Fibroblast of lung (primary cell): ENCODE measurements around the gene BAG3. TPM values are rescaled to one million over a fixed set of nuclear protein-coding genes. Genes with fewer than 3 reads are reported as not detected.

Experiments used
- DNase-seq, 2 donors: peaks; one replicate each; pipeline versions ENCODE4 v3.0.0 to v3.0.0-alpha.2; 2010; ENCODE audit warnings: low read depth in 2 of 2
- H2AFZ ChIP-seq: 2 replicates; pipeline ENCODE4 v1.5.1; 2012; ENCODE audit warnings: low read length, control low read depth, inconsistent platforms
- H3K27ac ChIP-seq: 2 replicates; pipeline ENCODE4 v1.5.1; 2011; ENCODE audit warnings: low read length, control low read depth; ENCODE audit not compliant: insufficient read depth
- H3K27me3 ChIP-seq: 2 replicates; pipeline ENCODE4 v1.5.1; 2011; ENCODE audit warnings: mild to moderate bottlenecking, low read length; ENCODE audit not compliant: control insufficient read depth, insufficient read depth
- H3K36me3 ChIP-seq: 2 replicates; pipeline ENCODE4 v1.5.1; 2011; ENCODE audit warnings: low read length; ENCODE audit not compliant: control insufficient read depth, insufficient read depth
- H3K4me1 ChIP-seq: 2 replicates; pipeline ENCODE4 v1.5.1; 2011; ENCODE audit warnings: low read length; ENCODE audit not compliant: control insufficient read depth, insufficient read depth; ENCODE audit errors: extremely low read depth
- H3K4me2 ChIP-seq: 2 replicates; pipeline ENCODE4 v1.5.1; 2011; ENCODE audit warnings: low read length, control low read depth; ENCODE audit not compliant: insufficient read depth; ENCODE audit errors: extremely low read depth
- H3K4me3 ChIP-seq, 4 experiments: fragments of 200-600 bp in 1 of 4; sonication (generic) in 1 of 4; replicated peaks in 1 of 4; 2 replicates each; pipeline ENCODE4 v1.5.1; 2011 to 2016; ENCODE audit warnings: low read length in 4 of 4, low read depth in 3 of 4, mild to moderate bottlenecking in 3 of 4, control low read depth in 2 of 4, inconsistent platforms in 1 of 4, mixed read lengths in 1 of 4; ENCODE audit not compliant: insufficient read depth in 1 of 4; ENCODE audit errors: control extremely low read depth in 1 of 4
- H3K79me2 ChIP-seq: 2 replicates; pipeline ENCODE4 v1.5.1; 2012; ENCODE audit warnings: mild to moderate bottlenecking, low read length, inconsistent platforms; ENCODE audit not compliant: control insufficient read depth, insufficient read depth
- H3K9ac ChIP-seq: 2 replicates; pipeline ENCODE4 v1.5.1; 2011; ENCODE audit warnings: mild to moderate bottlenecking, low read length, control low read depth; ENCODE audit not compliant: insufficient read depth
- H3K9me3 ChIP-seq: 2 replicates; pipeline ENCODE4 v1.5.1; 2012; ENCODE audit warnings: low read depth, low read length; ENCODE audit not compliant: control insufficient read depth, insufficient read depth
- H4K20me1 ChIP-seq: 2 replicates; pipeline ENCODE4 v1.5.1; 2011; ENCODE audit warnings: low read length; ENCODE audit not compliant: control insufficient read depth, insufficient read depth; ENCODE audit errors: extremely low read depth
- CTCF ChIP-seq, 2 donors: IDR thresholded peaks in 1 of 2; conservative IDR thresholded peaks in 1 of 2; 1 replicate in 1 of 2; 2 replicates in 1 of 2; pipeline ENCODE4 v1.5.1; 2011 to 2012; ENCODE audit warnings: low read length in 2 of 2, control low read depth in 1 of 2, inconsistent platforms in 1 of 2, low read depth in 1 of 2, mild to moderate bottlenecking in 1 of 2
- EZH2 ChIP-seq: IDR thresholded peaks from 2 replicates; pipeline ENCODE4 v1.5.1; 2012; ENCODE audit warnings: low read length, control low read depth, mild to moderate bottlenecking; ENCODE audit errors: missing control alignments
- polyA plus RNA-seq, 2 donors: library from polyadenylated mRNA; depleted of rRNA in 1 of 2; stranded (reverse) in 1 of 2; unstranded in 1 of 2; fragments of >200 nt; gene quantifications; 2 replicates each; pipeline ENCODE4 v1.2.1, GENCODE V29; 2011 to 2012; ENCODE audit warnings: missing spikeins in 1 of 2
- total RNA-seq: library from RNA; depleted of rRNA; stranded (reverse); fragments of >200 nt; gene quantifications from 2 replicates; pipeline ENCODE4 v1.2.1, GENCODE V29; 2014

BAG3 gene
- total and polyA plus RNA-seq, 2 donors (not counting 1 experiment from before 2014, with no cell fraction given) = 8.4 to 20.0 TPM

GRCh38 chr10:119724593-119725516, 73.7 kb downstream of the BAG3 start:
- DNase-seq = peak; percentile 36 to 49
- H3K9me3 ChIP-seq = no peaks in the 10 kb centered on the region
- H4K20me1 ChIP-seq = no peaks in the 10 kb centered on the region
- H3K27me3 ChIP-seq = no peaks in the 10 kb centered on the region
- no peak for TF ChIP-seq EZH2
- no peak for TF ChIP-seq CTCF (conservative IDR thresholded peaks at IDR 0.05 in 1 of 2, IDR thresholded peaks at IDR 0.05 in 1 of 2; ENCODE audit: low read depth in 1 of 2, low read length in 2 of 2)
- peak overlapping the region; percentile 89 for H2AFZ ChIP-seq
- H3K9ac ChIP-seq = peak overlapping the region; percentile 78
- H3K4me2 ChIP-seq = peak overlapping the region; percentile 94
- no peaks in the 10 kb centered on the region for H3K36me3 ChIP-seq
- H3K79me2 ChIP-seq = peaks cover 5% of the 10 kb centered on the region
- H3K4me3 ChIP-seq = peak overlapping the region; percentile 59 to 77 (median 68)
- peaks cover 8% of the 10 kb centered on the region for H3K4me1 ChIP-seq
- H3K27ac ChIP-seq = peak overlapping the region; percentile 80

- H3K4me3 ChIP-seq = peak overlapping the region; percentile 59 to 77 (median 68)
- peak overlapping the region; percentile 94 for H3K4me2 ChIP-seq
- DNase-seq = no peak
- TF ChIP-seq CTCF (conservative IDR thresholded peaks at IDR 0.05 in 1 of 2, IDR thresholded peaks at IDR 0.05 in 1 of 2; ENCODE audit: low read depth in 1 of 2, low read length in 2 of 2) = no peak
- no peak for TF ChIP-seq EZH2
- peak overlapping the region; percentile 78 for H3K9ac ChIP-seq
- H3K4me1 ChIP-seq = peaks cover 8% of the 10 kb centered on the region
- no peaks in the 10 kb centered on the region for H3K27me3 ChIP-seq
- H4K20me1 ChIP-seq = no peaks in the 10 kb centered on the region
- H2AFZ ChIP-seq = peak overlapping the region; percentile 89
- peak overlapping the region; percentile 80 for H3K27ac ChIP-seq
- H3K36me3 ChIP-seq = no peaks in the 10 kb centered on the region
- H3K79me2 ChIP-seq = peaks cover 5% of the 10 kb centered on the region
- H3K9me3 ChIP-seq = no peaks in the 10 kb centered on the region
Measured at GRCh38 chr10:119725517-119725827, 74.3 kb downstream of the BAG3 start.

- peak; percentile 96 to 97 for DNase-seq
- Histone ChIP-seq H3K9ac (peak within 1 kb of the TSS; percentile 78), H3K9me3 (no peaks in the 10 kb centered on the region), H3K27ac (peak within 1 kb of the TSS; percentile 80), H4K20me1 (no peaks in the 10 kb centered on the region), H3K27me3 (no peaks in the 10 kb centered on the region), H3K4me1 (peaks cover 8% of the 10 kb centered on the region), H3K79me2 (peaks cover 5% of the 10 kb centered on the region), H3K4me3 (peak within 1 kb of the TSS; percentile 62 to 81 (median 78)), H3K36me3 (no peaks in the 10 kb centered on the region), H3K4me2 (peak within 1 kb of the TSS; percentile 94), H2AFZ (peak within 1 kb of the TSS; percentile 89)
- TF ChIP-seq EZH2 (no peak), CTCF (conservative IDR thresholded peaks at IDR 0.05 in 1 of 2, IDR thresholded peaks at IDR 0.05 in 1 of 2; ENCODE audit: low read depth in 1 of 2, low read length in 2 of 2) (peak; percentile 15 to 18)
Measured at GRCh38 chr10:119725828-119726675, 74.9 kb downstream of the BAG3 start, which contains the start of gene INPP5F. INPP5F (plus strand) TSS chr10:119726050; CDS start chr10:119726263, 213 bp downstream.
